ENCODE results near the gene CHST2.

The CHST2 gene

DNA sequence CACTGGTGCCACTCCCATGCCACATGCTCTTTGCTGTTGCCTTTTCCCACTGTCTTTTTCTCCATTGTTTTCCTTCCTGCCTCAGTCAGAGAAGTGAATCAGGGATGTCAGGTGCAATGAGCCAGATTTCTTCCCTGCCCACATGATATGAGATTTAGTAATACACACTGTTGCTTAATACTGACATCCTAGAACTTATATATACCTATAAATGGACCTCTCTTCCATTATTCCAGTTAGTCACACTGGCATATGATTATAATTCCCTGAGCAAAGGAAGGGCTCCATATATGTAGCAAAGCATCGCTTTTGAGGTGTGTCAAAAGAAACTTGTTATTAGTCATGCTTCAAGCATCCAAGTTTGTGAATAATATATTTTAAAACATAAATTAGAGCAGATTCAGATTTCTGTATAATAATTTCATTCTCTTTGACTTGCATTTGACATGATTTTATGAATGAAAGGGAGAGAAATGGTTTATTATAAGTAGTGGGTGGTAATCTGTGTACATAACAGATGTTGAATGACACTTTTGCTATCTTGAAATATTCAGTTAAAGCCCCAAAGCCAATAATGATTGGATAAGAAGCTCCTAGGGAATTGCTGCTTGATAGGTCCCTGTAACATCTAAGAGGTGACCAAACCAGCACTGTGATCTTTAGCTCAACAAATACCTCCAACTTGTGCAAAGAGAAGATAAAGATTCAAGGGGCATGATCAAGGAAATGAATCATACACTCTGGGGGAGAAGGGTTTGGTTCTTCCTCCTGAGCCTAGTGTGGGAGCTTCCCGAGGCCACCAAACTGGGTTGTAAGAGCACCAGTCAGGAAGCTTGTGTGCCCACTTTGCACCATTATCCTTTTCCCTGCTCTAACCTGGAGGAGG lies 48.6 kb downstream of the CHST2 start:
- Histone ChIP-seq H3K4me3 (ENCODE audit: insufficient read length, low read depth) (no peak overlapping the region), H3K36me3 (ENCODE audit: insufficient read depth, insufficient read length, low read length) (no peaks in the 10 kb centered on the region), H3K27me3 (ENCODE audit: insufficient read depth, insufficient read length) (no peaks in the 10 kb centered on the region), H3K4me1 (ENCODE audit: insufficient read depth, insufficient read length) (no peaks in the 10 kb centered on the region), H3K9me3 (ENCODE audit: insufficient read depth, low read length) (peaks cover 8% of the 10 kb centered on the region; the same call in 1 of the 2 replicates), H3K9ac (ENCODE audit: insufficient read length, low read depth) (no peak overlapping the region)
- TF ChIP-seq YY1 (IDR thresholded peaks at IDR 0.05; ENCODE audit: insufficient read depth, insufficient read length), result no peak
- TF ChIP-seq SUZ12 (IDR thresholded peaks at IDR 0.05; ENCODE audit: extremely low read depth, insufficient read depth, insufficient read length), result no peak
- no peak for TF ChIP-seq ZNF274 (IDR thresholded peaks at IDR 0.05; ENCODE audit: low read depth, low read length)
- DNase-seq (ENCODE audit: low read depth, low spot score), result no peak

DNA sequence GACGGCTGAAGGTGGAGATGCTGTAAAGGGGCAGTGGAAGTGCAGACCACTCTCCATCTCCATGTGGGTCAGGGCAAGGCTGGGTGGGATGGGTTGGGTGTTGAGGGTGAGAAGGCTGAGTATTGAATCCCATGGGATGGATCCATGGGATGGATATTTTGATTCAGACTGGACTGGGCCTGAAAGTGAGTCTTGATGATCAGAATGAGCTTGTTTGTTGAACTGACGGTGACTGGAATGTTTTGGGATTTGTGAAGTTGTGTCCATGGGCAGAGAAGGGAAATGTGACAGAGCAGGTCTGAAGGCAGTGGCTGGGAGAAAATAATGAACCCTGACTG lies 49.3 kb downstream of the CHST2 start:
- no peaks in the 10 kb centered on the region for H3K4me1 ChIP-seq (ENCODE audit: insufficient read depth, insufficient read length)
- peaks cover 14% of the 10 kb centered on the region; the same call in 1 of the 2 replicates for H3K9me3 ChIP-seq (ENCODE audit: insufficient read depth, low read length)
- TF ChIP-seq YY1 (IDR thresholded peaks at IDR 0.05; ENCODE audit: insufficient read depth, insufficient read length) (no peak), SUZ12 (IDR thresholded peaks at IDR 0.05; ENCODE audit: extremely low read depth, insufficient read depth, insufficient read length) (no peak), ZNF274 (IDR thresholded peaks at IDR 0.05; ENCODE audit: low read depth, low read length) (no peak)

DNA sequence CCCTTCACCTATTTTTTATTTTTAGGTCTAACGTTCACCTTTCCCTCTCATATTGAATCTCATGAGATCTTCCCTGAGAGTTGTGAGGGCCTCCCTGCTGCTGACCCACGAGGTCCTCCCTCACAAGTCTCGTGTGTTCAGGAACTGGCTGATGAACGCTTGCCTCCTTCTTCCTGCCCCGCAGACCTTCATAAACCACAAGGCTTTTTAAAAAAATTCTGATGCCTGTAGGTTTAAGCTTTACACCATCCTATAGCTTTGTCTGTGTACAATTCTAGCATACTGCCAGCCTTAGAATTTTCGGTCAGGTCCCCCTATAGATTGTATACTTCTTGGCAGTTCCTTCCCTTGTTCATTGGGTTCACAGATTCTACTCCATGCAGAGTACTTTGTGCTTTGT lies 50.5 kb downstream of the CHST2 start:
- no peak overlapping the region for H3K9ac ChIP-seq (ENCODE audit: insufficient read length, low read depth)
- no peak overlapping the region for H3K4me3 ChIP-seq (ENCODE audit: insufficient read length, low read depth)
- peaks cover 15% of the 10 kb centered on the region; the same call in 1 of the 2 replicates for H3K9me3 ChIP-seq (ENCODE audit: insufficient read depth, low read length)
- H3K4me1 ChIP-seq (ENCODE audit: insufficient read depth, insufficient read length), result no peaks in the 10 kb centered on the region
- H3K36me3 ChIP-seq (ENCODE audit: insufficient read depth, insufficient read length, low read length), result no peaks in the 10 kb centered on the region
- no peak for DNase-seq (ENCODE audit: low read depth, low spot score)
- TF ChIP-seq ZNF274 (IDR thresholded peaks at IDR 0.05; ENCODE audit: low read depth, low read length), result no peak
- TF ChIP-seq YY1 (IDR thresholded peaks at IDR 0.05; ENCODE audit: insufficient read depth, insufficient read length), result no peak
- TF ChIP-seq SUZ12 (IDR thresholded peaks at IDR 0.05; ENCODE audit: extremely low read depth, insufficient read depth, insufficient read length), result no peak
- H3K27me3 ChIP-seq (ENCODE audit: insufficient read depth, insufficient read length), result no peaks in the 10 kb centered on the region

More for the DNA sequence above, 49.3 kb downstream of the CHST2 start:
- Histone ChIP-seq H3K36me3 (ENCODE audit: insufficient read depth, insufficient read length, low read length) (no peaks in the 10 kb centered on the region), H3K4me3 (ENCODE audit: insufficient read length, low read depth) (no peak overlapping the region), H3K27me3 (ENCODE audit: insufficient read depth, insufficient read length) (no peaks in the 10 kb centered on the region), H3K9ac (ENCODE audit: insufficient read length, low read depth) (no peak overlapping the region)
- no peak for DNase-seq (ENCODE audit: low read depth, low spot score)

DNA sequence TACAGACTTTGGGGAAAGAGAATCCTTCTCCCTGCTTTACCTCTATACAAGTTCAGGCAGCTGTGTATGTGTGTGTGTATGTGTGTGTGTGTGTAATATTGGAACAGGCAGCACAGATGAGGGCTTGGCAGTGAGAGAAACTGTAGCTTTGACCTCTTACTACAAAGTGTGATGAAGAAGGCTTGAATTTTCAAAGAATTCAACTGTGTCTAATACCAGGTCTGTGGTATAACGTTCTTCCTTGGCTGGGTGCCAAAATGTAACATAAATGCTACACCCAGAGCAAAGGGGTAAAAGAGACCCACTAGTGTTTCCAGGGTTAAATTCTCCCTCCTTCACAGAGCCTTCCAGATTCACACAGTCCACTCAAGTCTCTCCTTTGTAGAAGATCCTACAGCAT lies 51.1 kb downstream of the CHST2 start:
- H3K4me3 ChIP-seq (ENCODE audit: insufficient read length, low read depth), result no peak overlapping the region
- no peaks in the 10 kb centered on the region for H3K4me1 ChIP-seq (ENCODE audit: insufficient read depth, insufficient read length)
- H3K36me3 ChIP-seq (ENCODE audit: insufficient read depth, insufficient read length, low read length), result no peaks in the 10 kb centered on the region
- TF ChIP-seq ZNF274 (IDR thresholded peaks at IDR 0.05; ENCODE audit: low read depth, low read length), result no peak
- no peak for TF ChIP-seq YY1 (IDR thresholded peaks at IDR 0.05; ENCODE audit: insufficient read depth, insufficient read length)
- TF ChIP-seq SUZ12 (IDR thresholded peaks at IDR 0.05; ENCODE audit: extremely low read depth, insufficient read depth, insufficient read length), result no peak
- no peak for DNase-seq (ENCODE audit: low read depth, low spot score)
- H3K27me3 ChIP-seq (ENCODE audit: insufficient read depth, insufficient read length), result no peaks in the 10 kb centered on the region
- H3K9me3 ChIP-seq (ENCODE audit: insufficient read depth, low read length), result peaks cover 15% of the 10 kb centered on the region; the same call in 1 of the 2 replicates
- no peak overlapping the region for H3K9ac ChIP-seq (ENCODE audit: insufficient read length, low read depth)

DNA sequence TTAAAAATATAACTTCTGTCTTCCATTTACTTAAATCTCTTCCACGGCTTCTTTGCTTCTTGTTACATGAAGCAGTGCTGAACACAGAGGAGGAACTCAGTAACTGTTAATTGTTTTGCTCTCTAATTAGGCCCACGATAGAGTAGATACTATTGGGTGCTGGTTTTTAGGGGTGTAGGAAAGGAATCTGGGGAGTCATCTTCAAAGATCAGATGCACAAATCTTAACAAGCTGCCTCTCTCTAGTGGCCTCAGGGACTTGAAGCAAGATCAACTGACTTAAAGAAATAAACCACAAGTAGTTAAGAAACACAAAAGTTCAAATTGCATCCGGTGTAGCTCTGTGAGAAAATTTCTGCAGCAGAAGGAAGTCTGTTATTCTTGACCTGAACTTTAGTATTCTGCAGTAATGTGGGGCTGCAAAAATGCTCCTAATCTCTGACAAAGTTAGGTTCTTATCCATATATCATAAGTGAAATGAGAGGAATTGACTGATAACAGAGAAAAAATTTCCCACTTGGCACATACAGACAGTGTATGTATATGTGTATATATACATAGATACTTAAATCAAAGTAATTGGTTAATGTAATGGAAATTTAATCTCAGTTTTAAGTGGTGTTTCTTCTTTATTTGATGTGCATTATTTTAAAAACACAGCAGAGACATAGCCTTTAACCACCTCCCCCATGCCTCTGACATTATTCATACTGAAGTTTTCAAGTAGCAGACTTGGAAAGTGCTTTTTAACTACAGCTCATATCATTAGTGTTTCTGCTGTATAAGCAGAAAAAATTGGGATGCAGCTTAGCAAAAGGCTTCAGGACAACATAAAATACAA lies 51.8 kb downstream of the CHST2 start:
- no peak for DNase-seq (ENCODE audit: low read depth, low spot score)
- H3K9ac ChIP-seq (ENCODE audit: insufficient read length, low read depth), result no peak overlapping the region
- no peak overlapping the region for H3K4me3 ChIP-seq (ENCODE audit: insufficient read length, low read depth)
- H3K36me3 ChIP-seq (ENCODE audit: insufficient read depth, insufficient read length, low read length), result no peaks in the 10 kb centered on the region
- no peaks in the 10 kb centered on the region for H3K4me1 ChIP-seq (ENCODE audit: insufficient read depth, insufficient read length)
- H3K27me3 ChIP-seq (ENCODE audit: insufficient read depth, insufficient read length), result no peaks in the 10 kb centered on the region
- TF ChIP-seq SUZ12 (IDR thresholded peaks at IDR 0.05; ENCODE audit: extremely low read depth, insufficient read depth, insufficient read length) (no peak), ZNF274 (IDR thresholded peaks at IDR 0.05; ENCODE audit: low read depth, low read length) (no peak), YY1 (IDR thresholded peaks at IDR 0.05; ENCODE audit: insufficient read depth, insufficient read length) (no peak)
- peaks cover 15% of the 10 kb centered on the region; the same call in 1 of the 2 replicates for H3K9me3 ChIP-seq (ENCODE audit: insufficient read depth, low read length)

DNA sequence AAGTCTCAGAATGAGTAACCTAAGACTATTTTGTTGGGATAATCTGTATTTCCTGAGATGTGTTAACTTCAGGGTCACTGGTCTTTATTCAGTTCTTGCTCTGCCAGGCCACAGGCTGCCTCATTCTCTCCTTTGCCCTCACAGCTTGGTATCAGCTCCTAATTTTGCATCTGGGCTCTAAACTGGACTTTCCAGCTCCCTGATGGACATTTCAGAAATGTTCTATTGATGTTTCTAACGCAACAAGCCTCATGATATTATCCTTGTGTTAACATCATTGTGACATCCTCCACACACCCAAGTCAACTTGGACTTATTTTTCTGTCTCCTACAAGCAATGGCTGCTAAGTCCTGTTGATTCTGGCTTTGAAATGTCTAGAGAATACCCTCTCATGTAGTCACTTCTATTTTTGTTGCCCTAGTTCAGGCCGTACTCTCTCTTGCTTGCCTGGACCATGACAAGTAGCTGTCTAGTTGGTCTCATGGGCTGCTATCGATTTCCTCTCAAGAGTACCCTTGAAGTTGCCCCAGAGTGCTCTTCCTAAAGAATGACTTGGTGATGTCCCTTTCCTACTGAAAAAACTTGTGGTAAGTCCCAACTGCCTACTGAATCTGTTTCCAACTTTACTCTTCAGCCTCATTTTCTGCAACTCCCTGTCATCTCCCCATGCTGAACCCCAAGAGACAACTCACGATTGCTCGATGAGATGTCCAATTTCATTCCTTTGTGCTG lies 52.7 kb downstream of the CHST2 start:
- Histone ChIP-seq H3K4me1 (ENCODE audit: insufficient read depth, insufficient read length) (no peaks in the 10 kb centered on the region), H3K4me3 (ENCODE audit: insufficient read length, low read depth) (no peak overlapping the region), H3K9ac (ENCODE audit: insufficient read length, low read depth) (no peak overlapping the region), H3K27me3 (ENCODE audit: insufficient read depth, insufficient read length) (no peaks in the 10 kb centered on the region), H3K36me3 (ENCODE audit: insufficient read depth, insufficient read length, low read length) (no peaks in the 10 kb centered on the region), H3K9me3 (ENCODE audit: insufficient read depth, low read length) (peaks cover 15% of the 10 kb centered on the region; the same call in 1 of the 2 replicates)
- TF ChIP-seq SUZ12 (IDR thresholded peaks at IDR 0.05; ENCODE audit: extremely low read depth, insufficient read depth, insufficient read length), result no peak
- no peak for TF ChIP-seq YY1 (IDR thresholded peaks at IDR 0.05; ENCODE audit: insufficient read depth, insufficient read length)
- TF ChIP-seq ZNF274 (IDR thresholded peaks at IDR 0.05; ENCODE audit: low read depth, low read length), result no peak
- DNase-seq (ENCODE audit: low read depth, low spot score), result no peak

Data from NT2/D1 (cell line).